ENCODE measurements around the gene PLAGL2.
"Not testable (repeated sequence)": the region's sequence is repeated elsewhere in the genome, so short reads cannot be mapped to it uniquely, and the experiment has no call there.

The PLAGL2 gene

GRCh38 chr20:32199006-32199405 is 8.5 kb downstream of the PLAGL2 start:
- Histone ChIP-seq H3K4me3 (ENCODE audit: low read length, poor library complexity, severe bottlenecking) (peak overlapping the region; percentile 0), H4K20me1 (ENCODE audit: insufficient read depth, low read length, poor library complexity, severe bottlenecking) (peaks cover 41% of the 10 kb centered on the region), H3K4me2 (ENCODE audit: low read depth, low read length, poor library complexity, severe bottlenecking) (peak overlapping the region; percentile 40), H3K79me2 (ENCODE audit: insufficient read depth, low read length) (peaks cover 60% of the 10 kb centered on the region), H3F3A (ENCODE audit: low read depth) (no peaks in the 10 kb centered on the region), H3K9me3 (ENCODE audit: insufficient read depth, low read depth, low read length) (no peaks in the 10 kb centered on the region), H3K4me1 (ENCODE audit: insufficient read depth, low read length, poor library complexity, severe bottlenecking) (peaks cover 11% of the 10 kb centered on the region), H3K27me3 (ENCODE audit: insufficient read depth, low read length, poor library complexity, severe bottlenecking) (no peaks in the 10 kb centered on the region), H3K9me2 (replicated peaks; ENCODE audit: low read depth, low read length) (no peaks in the 10 kb centered on the region), H3K36me3 (ENCODE audit: insufficient read depth, low read length) (peaks cover 71% of the 10 kb centered on the region; the same call in 1 of the 2 replicates), H3K9ac (ENCODE audit: low read depth, low read length, poor library complexity, severe bottlenecking) (no peak overlapping the region), H2AFZ (ENCODE audit: low read length) (no peak overlapping the region)
- no peak for TF ChIP-seq CTCF (conservative IDR thresholded peaks at IDR 0.05; ENCODE audit: low read length)
- TF ChIP-seq EZH2phosphoT487 (IDR thresholded peaks at IDR 0.05; ENCODE audit: borderline replicate concordance): no peak

DNA sequence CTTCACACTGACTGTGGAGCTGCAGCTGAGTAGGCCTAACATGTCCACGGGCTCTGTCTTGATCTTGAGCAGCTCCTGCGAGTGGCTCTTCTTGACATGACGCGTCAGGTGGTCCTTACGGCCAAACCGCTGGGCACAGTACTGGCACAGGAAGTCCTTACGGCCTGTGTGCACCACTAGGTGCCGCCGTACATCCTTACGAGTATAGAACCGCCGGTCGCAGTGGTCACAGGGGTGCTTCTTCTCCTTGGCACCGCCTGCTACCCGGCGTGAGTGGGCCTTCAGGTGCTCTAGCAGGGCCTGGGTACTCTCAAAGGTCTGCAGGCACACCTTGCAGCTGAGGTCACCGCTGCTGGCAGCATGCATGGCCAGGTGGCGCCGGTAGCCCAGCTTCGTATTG is 10.4 kb downstream of the PLAGL2 start:
- not testable (repeated sequence) for H3K4me2 ChIP-seq (ENCODE audit: low read depth, low read length, poor library complexity, severe bottlenecking); H3K9me3 ChIP-seq (ENCODE audit: insufficient read depth, low read depth, low read length); H3K4me1 ChIP-seq (ENCODE audit: insufficient read depth, low read length, poor library complexity, severe bottlenecking); H2AFZ ChIP-seq (ENCODE audit: low read length); H3K4me3 ChIP-seq (ENCODE audit: low read length, poor library complexity, severe bottlenecking); H3K27me3 ChIP-seq (ENCODE audit: insufficient read depth, low read length, poor library complexity, severe bottlenecking); H3K9me2 ChIP-seq (replicated peaks; ENCODE audit: low read depth, low read length); H3F3A ChIP-seq (ENCODE audit: low read depth); H3K9ac ChIP-seq (ENCODE audit: low read depth, low read length, poor library complexity, severe bottlenecking)
- peak; percentile 17; the same call in 1 of the 2 replicates for TF ChIP-seq CTCF (conservative IDR thresholded peaks at IDR 0.05; ENCODE audit: low read length)
- peaks cover 24% of the 10 kb centered on the region for H4K20me1 ChIP-seq (ENCODE audit: insufficient read depth, low read length, poor library complexity, severe bottlenecking)
- H3K79me2 ChIP-seq (ENCODE audit: insufficient read depth, low read length): peaks cover 42% of the 10 kb centered on the region
- H3K36me3 ChIP-seq (ENCODE audit: insufficient read depth, low read length): peaks cover 71% of the 10 kb centered on the region; the same call in 1 of the 2 replicates

GRCh38 chr20:32196613-32197012 is 10.9 kb downstream of the PLAGL2 start:
- Histone ChIP-seq H4K20me1 (ENCODE audit: insufficient read depth, low read length, poor library complexity, severe bottlenecking) (peaks cover 23% of the 10 kb centered on the region), H3K79me2 (ENCODE audit: insufficient read depth, low read length) (peaks cover 36% of the 10 kb centered on the region), H3K36me3 (ENCODE audit: insufficient read depth, low read length) (peaks cover 68% of the 10 kb centered on the region; the same call in 1 of the 2 replicates)
- not testable (repeated sequence) for H3K27me3 ChIP-seq (ENCODE audit: insufficient read depth, low read length, poor library complexity, severe bottlenecking); H2AFZ ChIP-seq (ENCODE audit: low read length); H3K9me2 ChIP-seq (replicated peaks; ENCODE audit: low read depth, low read length); H3K9me3 ChIP-seq (ENCODE audit: insufficient read depth, low read depth, low read length); H3K4me1 ChIP-seq (ENCODE audit: insufficient read depth, low read length, poor library complexity, severe bottlenecking); H3K4me2 ChIP-seq (ENCODE audit: low read depth, low read length, poor library complexity, severe bottlenecking); H3K4me3 ChIP-seq (ENCODE audit: low read length, poor library complexity, severe bottlenecking); H3F3A ChIP-seq (ENCODE audit: low read depth); H3K9ac ChIP-seq (ENCODE audit: low read depth, low read length, poor library complexity, severe bottlenecking)

GRCh38 chr20:32195581-32195980 is 12.0 kb downstream of the PLAGL2 start:
- TF ChIP-seq CTCF (conservative IDR thresholded peaks at IDR 0.05; ENCODE audit: low read length): no peak
- TF ChIP-seq EZH2phosphoT487 (IDR thresholded peaks at IDR 0.05; ENCODE audit: borderline replicate concordance): no peak
- H3K4me2 ChIP-seq (ENCODE audit: low read depth, low read length, poor library complexity, severe bottlenecking): no peak overlapping the region

More at GRCh38 chr20:32195581-32195980, 12.0 kb downstream of the PLAGL2 start:
- Histone ChIP-seq H3K9me2 (replicated peaks; ENCODE audit: low read depth, low read length) (no peaks in the 10 kb centered on the region), H3K9me3 (ENCODE audit: insufficient read depth, low read depth, low read length) (no peaks in the 10 kb centered on the region), H3K9ac (ENCODE audit: low read depth, low read length, poor library complexity, severe bottlenecking) (no peak overlapping the region), H3K4me1 (ENCODE audit: insufficient read depth, low read length, poor library complexity, severe bottlenecking) (no peaks in the 10 kb centered on the region), H3K27me3 (ENCODE audit: insufficient read depth, low read length, poor library complexity, severe bottlenecking) (no peaks in the 10 kb centered on the region), H3K4me3 (ENCODE audit: low read length, poor library complexity, severe bottlenecking) (no peak overlapping the region), H3F3A (ENCODE audit: low read depth) (no peaks in the 10 kb centered on the region), H4K20me1 (ENCODE audit: insufficient read depth, low read length, poor library complexity, severe bottlenecking) (peaks cover 16% of the 10 kb centered on the region), H3K36me3 (ENCODE audit: insufficient read depth, low read length) (peaks cover 58% of the 10 kb centered on the region; the same call in 1 of the 2 replicates), H3K79me2 (ENCODE audit: insufficient read depth, low read length) (peaks cover 26% of the 10 kb centered on the region), H2AFZ (ENCODE audit: low read length) (no peak overlapping the region)
